ENCODE data around the gene TEX48.

- TF ChIP-seq CTCF (IDR thresholded peaks at IDR 0.05; ENCODE audit: insufficient read depth, low read length, poor library complexity, severe bottlenecking), result no peak
- no peak for TF ChIP-seq EZH2phosphoT487 (conservative IDR thresholded peaks at IDR 0.05; ENCODE audit: low read length)
Measured at GRCh38 chr9:114629563-114630090, 52.4 kb downstream of the TEX48 start.

Data from SU-DHL-6 (cell line).